ENCODE data around the gene TERT.

TERT gene

DNA sequence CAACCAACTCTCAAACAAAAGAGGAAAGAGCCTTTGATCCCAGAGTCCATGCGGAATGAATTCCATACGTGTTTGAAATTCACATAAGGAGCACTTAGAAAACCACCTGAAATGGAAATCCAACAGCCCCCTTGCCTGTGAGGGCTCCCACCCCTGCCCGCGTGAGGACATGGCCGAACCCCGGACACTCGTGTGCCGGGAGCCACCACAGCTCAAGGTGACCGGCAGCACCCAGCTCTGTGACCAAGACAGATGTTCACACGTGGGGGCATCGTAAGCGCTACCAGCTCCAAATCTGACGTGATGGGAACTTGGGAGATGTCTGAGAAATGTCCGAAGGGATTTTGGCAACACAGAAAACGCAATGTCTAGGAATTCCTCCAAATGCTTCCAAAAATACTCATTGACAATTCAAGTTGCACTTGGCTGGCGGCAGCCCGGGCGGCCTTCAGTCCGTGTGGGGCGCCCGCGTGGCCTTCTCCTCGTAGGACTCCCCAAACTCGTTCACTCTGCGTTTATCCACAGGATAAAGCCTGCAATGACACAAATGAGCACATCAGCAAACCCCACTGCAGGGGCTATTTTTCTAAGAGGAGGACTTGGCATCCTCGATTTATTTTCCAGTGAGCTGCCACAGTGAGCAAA lies 23.2 kb upstream of the TERT start:
- no peak for DNase-seq

GRCh38 chr5:1316588-1317340 lies 21.9 kb upstream of the TERT start:
- no peak for DNase-seq

- DNase-seq = peak; percentile 89
These were observed 21.1 kb upstream of the TERT start for GRCh38 chr5:1315709-1316587.

DNA sequence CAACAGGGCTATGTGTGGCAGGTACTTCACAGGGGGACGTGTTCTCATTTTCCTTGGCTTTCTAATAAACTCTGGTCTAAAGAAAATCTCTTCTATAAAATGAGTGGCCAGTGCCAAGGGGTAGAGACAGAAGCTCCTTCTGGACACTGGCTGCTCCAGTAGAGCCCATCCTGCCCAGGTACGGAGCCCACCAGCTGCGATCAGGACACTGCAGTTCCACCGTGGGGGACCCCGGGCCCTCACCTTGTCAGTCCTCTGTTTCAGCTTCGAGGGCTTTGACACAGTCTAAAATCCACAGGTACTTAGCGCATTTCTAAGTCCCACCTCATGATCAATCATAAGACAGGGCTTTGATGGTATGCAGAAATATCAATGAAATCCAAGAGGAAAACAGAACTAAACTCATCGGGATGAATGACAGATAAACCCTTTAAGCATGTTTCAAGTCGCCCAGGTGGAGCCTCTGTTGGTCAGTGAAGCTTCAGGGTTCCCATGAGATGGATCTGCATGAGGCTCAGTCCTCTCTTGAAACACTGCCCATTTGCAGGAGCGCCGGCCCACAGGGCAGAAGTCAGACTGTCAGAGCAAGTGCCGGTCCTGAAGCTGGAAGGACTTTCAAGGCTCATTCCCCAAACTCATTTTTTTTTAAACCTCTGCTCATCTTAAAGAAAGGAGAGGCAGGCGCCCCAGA lies 20.3 kb upstream of the TERT start:
- DNase-seq = no peak

GRCh38 chr5:1314564-1314982 lies 19.7 kb upstream of the TERT start:
- DNase-seq = no peak

DNA sequence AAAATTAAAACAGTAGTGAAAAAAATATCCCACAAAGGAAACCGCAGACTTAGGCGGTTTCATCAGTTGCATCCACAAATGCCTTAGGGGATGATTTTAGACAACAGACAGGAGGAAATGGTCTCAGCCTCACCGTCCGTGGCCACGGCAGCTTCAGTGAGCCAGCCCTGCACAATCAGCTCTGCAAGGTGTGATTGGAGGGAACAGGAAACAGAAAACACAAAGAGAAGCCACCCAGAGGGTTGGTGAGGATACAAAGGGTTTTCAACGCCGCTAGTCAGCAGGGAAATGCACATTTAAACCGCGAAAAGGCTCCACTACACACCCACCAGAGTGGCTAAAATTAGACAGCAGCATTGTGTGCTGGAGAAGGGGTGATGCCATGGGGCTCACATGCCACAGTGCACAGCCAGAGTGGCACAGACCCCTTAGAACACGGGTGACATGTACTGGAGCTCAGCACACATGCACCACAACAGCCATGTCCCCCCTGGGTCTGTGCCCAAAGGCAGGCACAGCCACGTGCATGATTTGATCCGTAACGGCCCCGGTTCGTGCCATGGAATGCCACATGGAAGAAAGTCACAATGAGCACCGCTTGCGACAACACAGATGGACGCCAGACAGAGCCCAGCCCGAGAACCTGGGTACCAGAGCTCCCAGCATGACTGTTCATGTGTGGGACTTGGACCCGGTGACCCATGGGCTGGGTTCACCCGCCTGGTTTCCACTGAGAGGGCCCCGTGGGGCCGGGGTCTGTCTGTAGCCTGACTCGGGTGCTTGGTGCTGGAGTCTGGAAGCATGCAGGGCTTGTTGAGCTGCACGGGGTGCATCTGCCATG lies 18.3 kb upstream of the TERT start:
- no peak for DNase-seq

DNA sequence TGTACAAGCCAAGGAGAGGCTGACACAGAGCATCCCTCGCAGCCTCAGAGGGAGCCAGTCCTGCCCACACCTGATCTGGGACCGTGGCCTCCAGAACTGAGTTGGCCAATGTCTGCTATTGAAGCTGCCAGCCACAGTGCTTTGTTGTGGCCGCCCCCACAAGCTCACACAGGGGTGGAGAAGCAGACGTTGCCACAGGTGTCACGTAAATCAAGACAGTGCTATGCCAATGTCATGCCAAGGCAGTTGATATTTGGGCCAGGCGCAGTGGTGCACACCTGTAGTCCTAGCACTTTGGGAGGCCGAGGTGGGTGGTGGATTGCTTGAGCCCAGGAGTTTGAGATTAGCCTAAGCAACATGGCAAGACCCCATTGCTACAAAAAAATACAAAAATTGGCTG lies 17.3 kb upstream of the TERT start:
- no peak for DNase-seq

DNA sequence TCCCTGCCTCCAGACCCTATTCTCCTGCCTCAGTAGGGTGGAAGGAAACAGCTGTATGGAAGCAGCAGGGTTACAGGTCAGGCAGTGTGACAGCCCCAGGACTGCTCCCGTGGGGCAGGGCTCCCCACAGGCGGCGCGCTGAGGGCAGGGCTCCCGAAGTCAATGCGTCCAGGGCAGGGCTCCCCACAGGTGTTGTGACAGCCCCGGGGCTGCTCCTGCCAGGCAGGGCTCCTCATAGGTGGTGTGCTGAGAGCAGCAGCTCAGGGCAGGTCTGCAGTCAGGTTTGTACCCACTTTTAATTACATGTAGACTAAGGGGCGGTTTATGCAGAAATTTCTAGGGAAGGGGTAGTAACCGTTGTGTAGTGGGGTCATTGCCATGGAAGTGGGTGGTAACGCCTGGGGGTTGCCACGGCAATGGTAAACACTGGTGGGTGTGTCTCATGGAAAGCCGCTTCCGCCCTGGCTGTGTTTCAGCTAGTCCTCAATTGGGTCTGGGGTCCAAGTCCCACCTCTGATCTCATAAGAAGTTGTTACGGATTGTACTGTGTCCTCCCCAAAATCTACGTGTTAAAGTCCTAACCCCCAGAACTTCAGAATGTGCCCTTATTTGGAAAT lies 16.7 kb upstream of the TERT start:
- DNase-seq = no peak

- no peak for DNase-seq
These were observed 15.2 kb upstream of the TERT start for GRCh38 chr5:1310118-1310517.

DNA sequence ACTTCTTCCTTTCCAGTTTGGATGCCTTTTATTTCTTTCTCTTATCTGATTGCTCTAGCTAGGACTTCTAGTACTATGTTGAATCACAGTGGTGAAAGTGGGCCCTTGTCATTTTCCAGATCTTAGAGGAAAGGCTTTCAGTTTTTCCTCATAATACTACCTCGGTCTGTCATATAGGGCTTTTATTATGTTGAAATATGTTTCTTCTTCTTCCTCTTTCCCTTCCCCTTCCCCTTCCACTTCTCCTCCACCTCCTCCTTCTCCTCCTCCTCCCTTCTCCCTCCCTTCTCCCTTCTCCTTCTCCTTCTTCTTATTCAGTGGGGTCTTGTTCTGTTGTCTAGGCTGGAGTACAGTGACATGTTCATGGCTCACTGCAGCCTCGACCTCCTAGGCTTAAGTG lies 9.2 kb upstream of the TERT start:
- DNase-seq = no peak

DNA sequence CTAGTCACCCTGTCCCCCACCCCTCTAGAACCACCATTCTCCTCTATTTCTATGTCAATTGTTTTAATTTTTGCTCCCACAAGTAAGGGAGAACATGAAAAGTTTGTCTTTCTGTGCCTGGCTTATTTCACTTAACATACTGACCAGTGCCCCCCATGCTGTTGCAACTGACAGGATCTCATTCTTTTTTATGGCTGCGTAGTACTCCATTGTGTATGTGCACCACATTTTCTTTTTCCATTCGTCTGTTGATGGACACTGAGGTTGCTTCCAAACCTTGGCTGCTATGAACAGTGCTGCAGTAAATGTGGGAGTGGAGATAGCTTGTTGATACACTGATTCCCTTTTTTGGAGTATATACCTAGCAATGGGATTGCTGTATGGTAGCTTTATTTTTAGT lies 7.4 kb upstream of the TERT start:
- no peak for DNase-seq

DNA sequence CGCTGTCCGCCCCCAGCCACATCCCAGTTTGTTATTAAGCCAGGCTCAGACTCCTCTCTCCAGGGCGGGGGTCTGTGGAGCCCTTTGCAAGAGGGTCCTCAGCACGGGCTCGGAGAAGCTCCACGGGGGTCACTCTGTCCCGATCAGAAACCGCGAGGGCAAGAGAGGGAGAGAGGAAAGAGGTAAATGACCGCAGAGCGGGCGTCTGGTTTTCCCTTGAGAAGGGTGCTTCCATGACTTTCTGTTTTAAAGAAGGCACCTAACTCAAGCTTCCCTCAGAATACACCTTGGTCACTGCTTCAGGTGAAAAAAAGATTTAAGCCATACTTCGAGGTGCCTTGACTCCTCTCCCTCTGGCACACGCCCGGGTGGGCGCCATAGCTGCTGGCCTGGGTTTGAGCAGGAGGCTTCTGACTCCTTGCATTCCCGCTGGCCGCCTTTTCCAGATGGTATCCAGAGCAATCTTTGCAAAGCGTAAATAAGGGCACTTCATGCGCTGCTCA lies 5.8 kb upstream of the TERT start:
- no peak for DNase-seq

DNA sequence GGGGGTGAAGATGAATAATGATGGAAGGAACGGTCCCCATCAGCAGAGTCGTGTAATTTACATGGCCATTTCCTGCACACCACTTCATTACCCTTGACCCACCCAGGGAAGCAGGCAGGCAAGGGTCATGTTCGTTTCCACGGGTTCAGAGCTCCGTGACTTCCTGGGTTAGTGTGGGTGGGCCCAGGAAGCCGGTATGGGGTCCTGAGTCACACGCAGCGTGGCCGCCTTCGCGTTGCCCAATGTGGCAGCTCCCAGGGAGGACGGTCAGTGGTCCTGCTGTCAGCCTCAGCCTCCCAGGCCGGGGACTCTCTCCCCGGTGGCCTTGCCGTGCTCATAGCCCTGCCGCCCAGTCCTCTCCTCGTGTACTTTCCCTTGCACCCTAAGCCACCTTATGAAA lies 5.1 kb upstream of the TERT start:
- DNase-seq = no peak

GRCh38 chr5:1299511-1299850 lies 4.6 kb upstream of the TERT start:
- no peak for DNase-seq

GRCh38 chr5:1298723-1299510 lies 4.0 kb upstream of the TERT start:
- DNase-seq = no peak

- no peak for DNase-seq
These were observed 3.2 kb upstream of the TERT start for GRCh38 chr5:1298067-1298551.

DNA sequence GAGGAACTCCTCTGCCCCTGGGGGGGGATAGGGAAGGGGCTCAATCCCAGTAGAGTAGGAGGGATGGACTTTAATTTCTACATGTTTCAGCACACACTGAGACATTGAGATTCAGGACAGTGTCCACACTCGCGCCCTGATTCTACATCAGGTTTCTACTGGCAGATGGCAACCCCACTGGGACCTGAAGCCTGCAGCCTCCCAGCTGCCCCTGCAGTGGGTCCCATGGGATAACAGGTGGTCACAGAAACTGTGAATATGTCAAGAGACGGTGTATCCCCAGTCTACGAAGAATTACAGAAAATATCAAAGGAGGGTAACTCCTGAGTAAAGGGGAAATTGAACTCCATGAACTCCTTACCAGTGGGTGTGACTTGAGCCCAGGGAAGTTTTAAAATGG lies 2.4 kb upstream of the TERT start:
- DNase-seq = no peak

- DNase-seq = no peak
These were observed 776 bp upstream of the TERT start for GRCh38 chr5:1295650-1296037.

DNA sequence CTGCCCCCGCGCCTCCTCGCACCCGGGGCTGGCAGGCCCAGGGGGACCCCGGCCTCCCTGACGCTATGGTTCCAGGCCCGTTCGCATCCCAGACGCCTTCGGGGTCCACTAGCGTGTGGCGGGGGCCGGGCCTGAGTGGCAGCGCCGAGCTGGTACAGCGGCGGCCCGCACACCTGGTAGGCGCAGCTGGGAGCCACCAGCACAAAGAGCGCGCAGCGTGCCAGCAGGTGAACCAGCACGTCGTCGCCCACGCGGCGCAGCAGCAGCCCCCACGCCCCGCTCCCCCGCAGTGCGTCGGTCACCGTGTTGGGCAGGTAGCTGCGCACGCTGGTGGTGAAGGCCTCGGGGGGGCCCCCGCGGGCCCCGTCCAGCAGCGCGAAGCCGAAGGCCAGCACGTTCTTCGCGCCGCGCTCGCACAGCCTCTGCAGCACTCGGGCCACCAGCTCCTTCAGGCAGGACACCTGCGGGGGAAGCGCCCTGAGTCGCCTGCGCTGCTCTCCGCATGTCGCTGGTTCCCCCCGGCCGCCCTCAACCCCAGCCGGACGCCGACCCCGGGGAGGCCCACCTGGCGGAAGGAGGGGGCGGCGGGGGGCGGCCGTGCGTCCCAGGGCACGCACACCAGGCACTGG lies 548 bp downstream of the TERT start:
- DNase-seq = no peak

Measured in DMS79 treated with DMSO at 0.1 percent for 48 hours (cell line).